ENCODE results near the gene COL4A1.
A peak's percentile ranks its signal among the peaks of the same experiment; 100 is the strongest.

COL4A1 gene

DNA sequence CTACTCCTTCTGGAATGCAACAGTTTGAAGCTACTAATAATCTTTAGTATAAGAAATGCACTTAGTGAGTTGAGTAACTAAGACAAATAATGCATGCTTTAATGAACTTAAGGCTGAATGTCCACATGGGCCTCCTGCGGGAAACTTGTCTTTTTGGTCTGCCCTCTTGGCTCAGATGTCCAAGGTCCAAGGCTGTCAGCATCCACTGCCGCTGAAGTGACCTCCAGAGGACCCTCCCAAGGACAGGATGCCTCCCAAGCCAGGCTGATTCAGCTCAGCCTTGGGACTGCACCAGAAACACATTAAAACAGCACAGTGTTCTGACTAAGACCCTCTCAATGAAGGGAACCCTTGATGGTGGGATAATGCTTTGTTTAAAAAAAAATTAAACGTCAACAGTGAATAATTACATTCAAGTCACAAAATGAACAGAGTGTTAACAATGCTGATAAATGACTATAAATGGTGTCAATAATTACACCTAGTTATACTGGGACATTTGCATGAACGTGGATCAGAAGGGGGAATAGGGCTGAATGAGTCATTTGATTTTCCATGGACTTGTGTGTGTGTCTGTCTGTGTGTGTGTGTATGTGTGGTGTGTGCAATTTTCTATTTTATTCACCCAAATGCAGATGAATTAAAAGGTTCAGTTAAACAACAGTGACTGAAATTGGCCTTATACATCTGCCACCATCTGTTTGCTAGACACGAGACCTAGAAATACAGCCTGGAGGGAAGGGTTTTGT is 150.5 kb downstream of the COL4A1 start:
- DNase-seq = no peak

DNA sequence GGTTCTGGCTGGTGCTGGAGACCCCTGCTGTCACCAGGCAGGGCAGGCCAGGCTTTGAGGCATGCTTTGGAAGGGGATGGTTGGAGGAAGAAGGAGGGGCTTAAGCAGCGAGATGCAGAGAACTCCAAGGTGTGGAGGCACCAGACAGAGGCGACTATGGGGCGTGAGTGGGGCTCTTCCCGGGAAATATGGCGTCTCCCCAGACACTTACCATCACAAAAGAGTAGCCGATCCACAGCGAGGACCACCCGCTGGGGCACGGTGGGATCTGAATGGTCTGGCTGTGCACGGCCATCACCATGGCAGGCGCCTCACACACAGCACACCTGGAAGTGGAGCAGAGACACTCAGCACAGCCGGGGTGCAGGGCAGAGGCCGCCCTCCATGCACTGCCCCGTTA is 151.9 kb downstream of the COL4A1 start:
- no peak for DNase-seq

DNA sequence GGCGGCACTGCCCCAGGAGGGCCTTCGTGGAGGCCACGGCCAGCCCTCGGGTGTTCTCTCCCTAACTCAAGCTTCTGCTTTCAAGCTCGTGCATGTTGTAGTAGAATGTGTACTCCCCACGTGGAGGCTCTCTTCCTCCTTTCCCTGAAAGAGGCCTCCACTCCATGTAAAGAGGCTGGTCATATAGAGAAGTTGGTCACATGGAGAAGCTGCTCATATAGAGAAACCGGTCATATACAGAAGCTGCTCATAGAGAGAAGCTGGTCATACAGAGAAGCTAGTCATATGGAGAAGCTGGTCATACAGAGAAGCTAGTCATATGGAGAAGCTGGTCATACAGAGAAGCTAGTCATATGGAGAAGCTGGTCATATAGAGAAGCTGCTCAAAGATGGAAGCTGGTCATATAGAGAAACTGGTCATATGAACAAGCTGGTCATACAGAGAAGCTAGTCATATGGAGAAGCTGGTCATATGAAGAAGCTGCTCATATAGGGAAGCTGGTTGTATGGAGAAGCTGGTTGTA is 152.5 kb downstream of the COL4A1 start:
- DNase-seq = no peak

DNA sequence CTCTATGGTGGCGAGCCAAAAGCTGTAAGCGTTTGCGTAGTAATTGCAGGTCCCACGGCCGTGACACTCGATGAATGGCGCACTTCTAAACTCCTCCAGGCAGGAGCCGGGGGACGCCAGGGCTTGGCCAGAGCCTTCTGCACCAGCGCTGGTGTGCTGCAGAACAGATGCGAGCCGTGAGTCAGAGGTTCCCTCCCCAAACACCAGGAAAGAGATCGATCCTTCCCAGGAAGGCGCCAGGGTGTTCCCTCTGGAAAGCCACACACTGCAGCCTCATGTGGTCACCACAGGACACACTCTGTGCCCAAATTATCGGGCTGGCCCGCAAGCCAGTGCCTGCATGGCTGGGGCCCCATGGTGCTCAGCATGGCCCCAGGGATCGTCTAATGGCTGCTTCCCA is 154.6 kb downstream of the COL4A1 start:
- DNase-seq = no peak

DNA sequence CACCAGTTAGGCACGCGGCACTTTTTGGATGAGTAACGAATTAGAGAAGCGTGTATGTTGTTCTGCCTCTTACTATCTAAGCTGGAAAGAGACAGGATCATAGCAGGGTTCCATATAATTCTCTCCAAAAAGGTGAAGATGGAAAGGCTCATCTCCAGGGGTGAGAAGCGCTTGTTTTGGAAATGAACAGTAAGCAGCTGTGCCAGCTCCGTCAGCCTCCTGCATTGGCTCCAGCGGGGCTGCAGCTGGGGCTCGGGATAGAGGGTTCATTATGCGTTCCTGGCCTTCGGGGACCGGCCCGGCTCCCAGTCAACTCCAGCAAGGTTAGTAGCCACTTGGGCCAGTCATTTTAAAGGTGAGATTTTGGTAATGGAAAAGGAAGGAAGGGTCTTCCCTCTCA is 155.5 kb downstream of the COL4A1 start:
- no peak for DNase-seq

DNA sequence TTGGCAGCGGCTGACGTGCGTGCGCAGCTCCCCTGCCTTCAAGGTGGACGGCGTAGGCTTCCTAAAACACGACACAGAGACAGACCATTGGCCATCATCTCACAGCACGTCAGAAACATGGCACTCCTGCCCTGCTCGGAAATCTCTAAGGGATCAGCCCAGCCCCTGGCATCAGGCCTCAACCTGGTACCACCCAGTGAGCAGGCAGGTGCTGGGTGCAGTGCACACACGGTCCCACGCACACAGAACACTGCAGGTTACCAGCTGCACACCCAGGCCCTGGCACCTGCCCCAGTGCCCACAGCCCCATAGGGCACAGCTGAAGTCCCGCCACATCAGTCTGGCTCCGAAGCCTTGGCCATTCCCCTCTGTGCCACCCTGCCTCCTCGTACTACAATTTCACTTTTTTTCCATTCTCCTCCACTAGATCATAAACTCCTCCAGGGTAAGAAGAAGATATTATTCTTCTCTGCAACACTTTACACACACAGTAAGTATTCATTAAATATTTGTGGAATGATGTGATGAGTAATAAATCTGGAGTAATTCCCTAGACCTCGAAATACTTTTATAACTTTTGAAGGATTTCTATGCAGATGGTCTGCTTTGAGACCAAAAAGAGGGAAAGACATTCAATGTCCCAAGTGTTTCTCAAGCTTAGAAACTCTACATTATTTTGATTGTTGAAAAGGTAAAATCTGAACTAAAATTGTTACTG is 156.4 kb downstream of the COL4A1 start:
- no peak for DNase-seq

DNA sequence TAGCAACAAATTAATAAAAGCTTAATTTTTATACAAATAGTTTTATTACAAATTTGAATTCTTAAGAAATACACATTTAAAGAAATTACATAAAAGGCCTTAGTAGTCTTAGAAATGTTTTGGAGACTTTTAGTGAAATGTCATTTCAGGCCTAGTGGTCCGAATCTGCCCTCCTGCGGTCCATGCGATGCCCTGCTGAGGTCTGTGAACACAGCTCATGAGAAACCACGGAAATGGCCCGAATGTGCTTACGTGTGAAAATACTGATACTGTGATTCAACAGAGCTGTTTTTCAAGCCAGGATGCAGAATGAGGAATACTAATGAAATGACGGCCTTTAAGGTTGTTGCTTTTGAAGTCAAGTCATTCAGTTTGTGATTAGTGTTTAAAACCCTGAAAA is 157.9 kb downstream of the COL4A1 start:
- DNase-seq = no peak

DNA sequence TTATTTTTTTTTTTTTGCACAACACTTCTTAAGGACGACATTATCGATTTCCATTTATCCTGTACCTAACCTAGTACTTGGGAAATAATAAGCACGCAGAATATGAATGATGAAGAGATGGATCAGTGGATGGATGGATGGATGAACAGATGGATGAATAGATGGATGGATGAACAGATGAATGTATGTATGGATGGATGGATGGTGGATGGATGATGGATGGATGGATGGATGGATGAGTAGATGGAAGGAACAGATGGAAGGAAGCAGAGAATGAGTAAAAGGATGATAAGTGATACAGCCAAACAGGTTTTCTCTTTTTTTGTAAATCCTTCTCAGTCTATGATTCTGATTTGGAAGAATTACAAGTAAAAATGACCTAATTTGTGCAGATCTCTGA is 166.9 kb downstream of the COL4A1 start:
- DNase-seq = no peak

DNA sequence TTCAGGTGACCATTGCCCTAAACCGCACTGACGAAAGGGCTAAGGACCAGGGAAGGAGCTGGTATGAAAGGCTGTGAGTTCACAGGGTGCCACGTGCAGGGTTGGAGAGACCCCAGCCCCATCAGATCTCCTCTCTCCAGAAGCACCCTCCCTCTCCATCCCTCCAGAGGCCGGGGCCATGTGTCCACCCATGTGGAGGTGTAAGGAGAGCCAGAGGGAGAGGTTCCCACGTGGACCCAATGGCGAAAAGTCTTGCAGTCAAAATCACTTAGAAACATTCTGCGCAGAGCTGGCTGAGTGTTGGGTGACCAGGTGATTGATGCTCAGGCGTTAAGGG is 168.3 kb downstream of the COL4A1 start:
- no peak for DNase-seq

DNA sequence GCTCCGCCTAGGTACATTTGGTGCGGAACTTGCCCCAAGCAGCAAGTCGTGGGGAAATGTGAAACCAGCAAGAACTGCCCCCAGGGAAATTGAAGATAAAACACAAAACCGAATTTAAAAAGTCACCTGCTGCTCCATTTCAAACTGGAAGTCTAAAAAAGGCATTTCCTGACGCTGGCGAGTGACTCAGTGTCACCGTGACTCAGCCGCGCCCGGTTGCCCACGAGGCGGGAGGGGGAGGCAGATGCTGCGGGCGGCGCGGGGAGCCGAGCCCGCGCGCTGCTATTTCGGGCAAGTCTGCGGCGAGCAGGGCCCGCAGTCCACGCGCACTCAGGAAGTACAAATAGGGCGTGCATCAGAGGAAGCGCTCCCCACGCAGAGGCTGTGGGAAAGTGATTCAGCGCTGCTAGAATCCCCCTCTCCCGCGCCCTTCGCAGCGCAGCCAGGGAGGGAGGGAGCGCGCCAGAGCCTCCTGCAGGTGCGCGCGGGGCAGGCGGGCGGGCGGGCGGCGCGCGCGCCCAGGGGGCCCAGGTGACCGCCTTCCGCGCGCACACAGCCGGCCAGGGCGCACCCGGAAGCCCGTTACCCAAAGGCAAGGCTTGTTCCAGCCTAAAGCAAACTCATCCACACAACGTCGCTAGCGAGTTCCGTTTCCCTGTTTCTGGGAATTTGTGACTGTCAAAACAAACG is 168.8 kb downstream of the COL4A1 start:
- DNase-seq = peak; percentile 59 to 88

DNA sequence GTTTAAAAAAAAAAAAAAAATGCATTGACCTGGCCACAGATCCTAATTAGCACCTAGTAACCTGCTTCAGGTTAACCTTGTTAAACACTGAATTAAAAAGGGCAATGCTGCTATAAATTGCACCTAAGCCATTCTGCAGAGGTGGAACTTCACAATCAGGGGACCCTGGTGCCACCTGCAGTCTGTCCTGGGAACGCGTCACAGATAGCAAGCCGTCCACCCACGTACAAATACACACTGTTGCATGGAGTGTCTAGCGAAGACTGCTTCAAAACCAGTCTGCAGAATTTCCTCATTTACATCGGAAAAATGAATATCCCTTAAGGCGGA is 169.3 kb downstream of the COL4A1 start:
- peak; percentile 69 to 86 for DNase-seq

DNA sequence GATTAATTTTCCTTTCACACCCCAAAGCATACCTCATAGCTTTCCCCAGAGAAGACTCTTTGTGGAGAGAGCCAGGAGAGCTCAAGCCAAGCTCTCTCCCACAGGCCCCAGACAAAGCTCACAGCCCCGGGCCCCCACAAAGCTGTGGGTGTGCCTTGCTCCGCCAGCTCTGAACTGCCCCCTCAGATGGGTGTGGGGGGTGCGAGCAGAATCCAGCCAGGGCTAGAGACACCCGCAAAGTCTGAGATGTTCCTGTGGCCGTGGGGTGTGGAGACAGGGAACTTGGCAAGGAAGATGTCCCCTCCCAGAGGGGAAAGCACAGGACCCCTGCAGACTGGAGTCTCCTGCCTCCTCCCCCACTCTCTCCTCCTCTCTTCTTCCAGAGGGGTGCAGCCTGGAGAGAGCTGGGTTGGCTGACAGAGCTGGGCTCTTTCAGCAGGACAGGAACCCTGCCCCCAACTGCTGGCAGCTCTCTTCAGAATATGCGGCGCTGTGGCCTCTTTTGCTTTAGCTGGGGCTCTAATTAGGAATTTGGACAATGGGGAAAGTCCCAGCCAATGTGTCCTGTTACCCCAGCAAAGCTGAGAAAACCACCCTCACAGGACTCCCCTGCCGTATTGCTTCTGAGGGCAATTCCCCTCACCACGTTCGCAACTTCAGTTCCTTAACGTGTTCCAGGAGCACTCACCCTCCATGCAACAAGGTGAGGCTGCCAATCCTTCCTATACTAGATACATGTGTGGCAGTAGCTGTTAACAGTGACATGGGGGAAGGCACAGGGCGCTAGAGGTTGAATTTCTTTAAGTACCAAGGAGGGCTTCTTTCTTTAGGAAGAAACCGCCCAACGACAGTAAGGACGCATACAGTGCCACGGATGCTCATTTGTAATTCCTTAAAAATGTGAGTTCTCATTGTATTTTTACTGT is 170.0 kb downstream of the COL4A1 start:
- peak in 1 of 2 experiments; percentile 18 for DNase-seq

DNA sequence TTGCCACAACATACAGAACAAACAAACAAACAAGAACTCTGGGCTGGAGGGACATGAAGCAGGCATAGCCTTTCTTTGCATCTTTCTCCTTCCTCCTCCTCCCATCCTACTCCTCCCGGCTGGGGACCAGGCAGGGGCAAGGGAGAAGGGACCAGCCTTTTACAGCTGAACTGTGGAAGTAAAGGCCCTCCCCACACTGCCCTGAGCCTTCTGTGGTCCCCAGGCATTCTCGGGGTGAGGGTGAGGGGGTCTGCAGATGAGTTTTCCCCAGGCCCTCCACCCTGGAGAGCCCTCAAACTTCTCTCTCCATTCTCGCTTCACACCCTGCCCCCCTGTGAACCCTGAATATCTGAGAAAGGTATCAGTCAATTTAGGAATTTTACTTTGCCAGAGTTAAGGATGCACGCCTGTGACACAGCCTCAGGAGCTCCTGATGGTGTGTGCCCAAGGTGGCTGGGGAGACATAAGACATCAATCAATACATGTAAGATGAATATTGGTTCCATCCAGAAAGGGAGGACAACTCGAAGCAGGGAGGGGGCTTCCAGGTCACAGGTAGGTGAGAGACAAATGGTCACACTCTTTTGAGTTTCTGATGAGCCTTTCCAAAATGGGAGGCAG is 170.9 kb downstream of the COL4A1 start:
- DNase-seq = no peak

DNA sequence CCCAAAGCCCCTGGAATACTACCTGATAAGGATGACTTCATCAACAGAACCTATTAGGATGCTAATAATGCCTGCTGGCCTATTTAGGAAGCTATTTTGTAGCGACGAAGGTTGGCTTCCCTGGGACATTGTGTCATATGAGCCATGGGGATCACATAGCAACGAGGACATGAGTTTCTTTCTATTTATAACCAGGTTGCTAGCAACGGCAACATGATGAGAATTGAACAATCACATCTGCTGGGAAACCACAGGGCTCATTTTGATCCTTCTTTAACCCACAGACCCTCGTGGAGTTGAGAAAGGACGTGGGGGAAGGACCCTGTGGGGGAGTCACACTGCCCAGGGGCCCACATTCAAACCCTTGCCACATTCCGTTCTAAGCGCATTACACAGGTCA is 172.2 kb downstream of the COL4A1 start:
- DNase-seq = no peak

DNA sequence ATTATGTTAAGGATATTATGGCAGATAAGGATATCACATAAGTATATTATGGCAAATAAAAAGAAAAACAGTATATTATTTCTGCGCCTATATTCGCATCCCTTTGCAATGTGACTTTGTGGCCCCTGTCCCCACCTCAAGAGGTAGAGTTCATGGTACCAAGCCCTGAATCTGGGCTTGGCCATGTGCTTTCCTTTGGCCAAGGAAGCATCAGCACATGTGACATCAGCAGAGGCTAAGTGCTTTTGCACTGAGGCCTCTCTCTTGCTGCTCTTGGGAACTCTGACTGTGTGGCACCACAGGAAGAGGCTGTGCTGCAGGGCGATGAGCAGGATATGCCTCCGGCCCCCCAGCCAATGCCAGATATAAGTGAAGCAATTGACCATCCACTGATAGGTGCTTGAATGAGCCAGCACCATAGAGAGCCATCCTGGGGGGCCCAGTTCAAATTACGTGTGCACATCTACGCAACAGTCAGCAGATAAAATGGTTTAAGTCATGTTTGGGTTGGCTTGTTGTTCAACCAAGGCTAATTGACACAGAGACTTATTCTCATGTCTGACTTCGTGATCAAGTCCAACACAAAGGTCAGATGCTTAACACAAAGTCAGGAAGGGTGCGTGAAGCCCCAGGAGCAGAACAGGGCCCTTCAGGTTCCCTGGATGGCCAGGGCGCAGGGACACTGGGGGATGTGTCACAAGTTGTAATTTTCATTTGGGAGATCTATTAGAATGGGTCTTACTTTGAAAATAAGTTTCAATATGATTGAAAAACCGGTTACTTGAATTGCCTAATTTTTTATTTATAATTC is 173.3 kb downstream of the COL4A1 start:
- DNase-seq = no peak

DNA sequence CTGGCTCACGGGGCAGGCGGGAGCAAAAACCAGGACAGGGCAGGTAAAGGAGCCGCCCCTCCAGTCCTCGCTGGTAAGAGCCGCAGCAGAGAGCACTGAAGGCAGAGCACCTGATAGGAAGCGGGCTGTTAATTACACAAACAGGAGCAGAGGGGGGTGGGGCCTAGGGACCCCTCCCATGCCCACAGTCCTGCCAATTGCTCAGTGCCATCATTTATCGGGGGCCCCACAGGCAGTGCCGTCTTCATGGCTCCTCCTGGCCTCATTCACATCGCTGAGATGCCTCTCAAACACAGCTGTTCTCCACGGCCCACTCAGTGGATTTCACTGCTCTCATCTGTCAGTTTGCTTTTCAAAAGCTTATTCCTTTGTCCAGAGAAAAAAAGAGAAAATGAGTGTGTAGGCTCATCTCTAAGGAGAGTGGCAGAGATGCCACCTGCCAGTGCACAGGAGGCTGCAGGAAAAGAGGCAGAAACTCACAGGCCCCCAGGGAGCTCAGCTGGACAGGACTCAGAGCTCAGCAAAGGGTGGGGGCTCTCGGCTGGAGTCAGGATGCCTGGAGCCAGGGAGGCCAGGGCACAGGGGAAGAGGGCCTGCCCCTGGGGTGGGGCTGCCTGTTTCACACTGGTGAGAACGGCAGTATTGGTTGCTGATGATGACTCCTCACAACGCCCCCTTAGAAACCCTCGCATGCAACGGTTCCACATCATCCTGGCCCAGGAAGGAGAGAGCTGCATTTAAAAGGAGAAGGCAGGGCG is 174.6 kb downstream of the COL4A1 start:
- no peak for DNase-seq

DNA sequence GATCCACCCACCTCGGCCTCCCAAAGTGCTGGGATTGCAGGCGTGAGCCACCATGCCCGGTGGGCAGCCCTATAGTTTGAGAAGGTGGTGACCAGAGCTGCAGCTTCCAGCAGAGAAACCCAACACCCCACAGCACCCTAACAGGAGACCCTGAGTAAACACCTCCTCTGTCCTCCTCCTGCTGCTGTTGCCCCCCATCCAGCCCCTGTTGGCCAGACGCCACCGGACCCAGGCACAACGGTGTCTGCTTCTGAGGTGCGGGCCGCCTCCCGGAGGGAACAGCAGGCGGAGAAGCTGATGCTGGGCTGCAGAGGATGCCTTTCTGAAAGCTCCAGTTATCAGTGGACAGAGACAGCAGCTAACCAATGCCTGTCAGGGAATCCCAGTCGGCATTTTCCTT is 175.5 kb downstream of the COL4A1 start:
- no peak for DNase-seq

DNA sequence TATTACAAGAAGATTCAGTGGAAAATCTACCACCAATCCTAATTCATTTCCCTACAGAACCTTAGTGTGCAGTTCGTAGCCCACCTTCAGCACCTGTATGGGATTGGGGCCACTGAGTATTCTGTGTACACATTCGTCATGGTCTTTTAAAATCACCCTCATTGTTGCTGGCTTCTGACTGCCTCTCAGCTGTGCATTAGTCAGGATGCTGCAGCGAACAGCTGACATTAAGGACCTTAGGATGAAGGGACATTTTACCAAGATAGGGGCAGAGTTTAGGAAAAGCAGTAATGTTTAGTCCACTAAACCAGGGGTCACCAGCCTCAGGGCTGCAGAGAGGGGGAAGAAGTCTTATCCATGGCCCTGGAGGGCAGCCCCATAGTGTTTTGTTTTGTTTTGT is 176.5 kb downstream of the COL4A1 start:
- DNase-seq = no peak

DNA sequence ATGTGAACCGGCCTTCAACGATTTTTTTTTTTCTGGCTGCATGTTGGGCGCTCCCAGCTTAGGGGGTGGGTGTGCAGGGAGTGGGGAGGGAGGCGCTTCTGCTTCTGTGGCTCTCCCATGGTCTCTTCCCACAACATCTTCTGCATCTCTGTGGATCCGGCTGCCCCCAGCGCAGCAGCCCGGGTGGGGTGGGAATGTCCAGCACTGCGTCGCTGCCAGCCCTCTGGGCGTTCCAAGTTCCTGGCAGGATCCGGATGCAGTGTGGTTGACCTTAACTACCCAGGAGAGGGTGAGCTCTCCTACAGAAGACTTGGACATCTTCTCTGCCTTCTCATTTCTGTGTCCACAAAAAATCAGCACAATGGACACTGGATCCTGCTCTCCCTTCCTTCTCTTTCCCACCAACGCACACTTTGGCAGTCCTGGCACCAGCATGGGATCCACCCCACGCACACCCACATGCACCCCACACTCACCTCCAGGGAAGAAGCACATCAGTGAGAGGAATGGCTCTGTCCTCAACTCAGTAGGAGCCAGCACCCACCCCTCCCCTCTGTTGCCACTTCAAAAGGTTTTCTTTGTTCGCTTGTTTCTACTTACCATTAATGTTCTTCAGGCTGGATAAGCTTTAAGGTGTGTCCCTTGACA is 177.3 kb downstream of the COL4A1 start:
- no peak for DNase-seq

DNA sequence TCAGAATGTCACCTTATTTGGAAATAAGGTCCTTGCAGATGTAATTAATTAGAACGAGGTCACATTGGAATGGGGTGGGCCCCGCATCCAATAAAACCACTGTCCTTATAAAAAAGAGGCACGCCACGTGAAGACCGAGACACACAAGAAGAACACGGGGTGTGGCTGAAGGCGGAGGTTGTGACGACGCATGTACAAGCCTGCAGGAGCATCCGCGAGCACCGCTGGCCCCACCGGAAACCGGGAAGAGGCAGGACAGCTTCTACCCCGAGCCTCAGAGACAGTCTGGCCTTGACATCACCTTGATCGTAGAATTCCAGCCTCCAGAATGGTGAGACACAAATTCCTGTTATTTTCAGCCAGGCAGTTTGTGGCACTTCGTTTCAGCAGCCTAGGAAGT is 177.9 kb downstream of the COL4A1 start:
- no peak for DNase-seq
